Activated CD8-positive, alpha-beta memory T cell treated with anti-CD3 and anti-CD28 coated beads for 1 hour (primary cell): ENCODE data around the gene KRT31.
"Not testable (repeated sequence)": the region's sequence is repeated elsewhere in the genome, so short reads cannot be mapped to it uniquely, and the experiment has no call there.

Experiments used
- DNase-seq, 2 donors: peaks; one replicate each; pipeline ENCODE4 v3.0.0-alpha.2; 2020; ENCODE audit warnings: low read depth in 1 of 2; ENCODE audit errors: extremely low read depth in 1 of 2

The KRT31 gene

DNA sequence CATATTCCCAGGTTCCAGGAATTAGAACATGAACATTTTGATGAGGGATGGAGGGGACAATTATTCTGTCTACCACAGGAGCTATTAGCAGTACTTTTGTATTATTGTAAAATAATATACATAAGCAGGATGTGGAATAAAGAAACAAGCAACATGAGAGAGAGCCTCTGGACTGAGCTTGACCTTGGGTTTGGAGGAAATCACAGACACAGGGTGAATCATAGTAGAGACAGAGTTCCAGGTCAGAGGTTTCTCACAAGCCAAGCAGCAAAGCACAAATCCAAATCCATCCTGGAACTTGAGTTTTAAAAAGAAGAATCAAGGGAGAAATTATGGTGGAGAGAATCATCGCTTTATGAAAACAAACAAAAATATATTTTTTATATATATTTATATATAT is 5.1 kb downstream of the KRT31 start:
- no peak for DNase-seq

DNA sequence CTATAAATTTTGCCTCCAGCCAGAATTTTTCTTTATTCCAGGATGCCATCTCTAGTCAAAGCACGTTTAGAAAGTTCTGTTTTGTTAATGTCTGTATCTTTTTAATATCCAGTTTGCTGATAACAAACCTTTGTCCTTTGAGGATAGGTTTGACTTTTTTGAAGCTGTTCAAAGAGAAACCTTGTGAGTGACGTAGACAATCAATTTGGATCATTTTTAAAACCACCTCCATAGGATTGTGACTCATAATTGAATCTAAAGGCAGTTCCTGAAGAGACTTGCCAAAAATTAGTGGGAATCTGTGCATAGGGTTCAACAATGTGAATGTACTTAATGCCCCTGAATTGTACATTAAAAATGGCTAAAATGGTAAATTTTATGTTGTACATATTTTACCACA is 5.9 kb downstream of the KRT31 start:
- no peak for DNase-seq

GRCh38 chr17:41390411-41390938 is 6.9 kb downstream of the KRT31 start:
- DNase-seq = no peak

DNA sequence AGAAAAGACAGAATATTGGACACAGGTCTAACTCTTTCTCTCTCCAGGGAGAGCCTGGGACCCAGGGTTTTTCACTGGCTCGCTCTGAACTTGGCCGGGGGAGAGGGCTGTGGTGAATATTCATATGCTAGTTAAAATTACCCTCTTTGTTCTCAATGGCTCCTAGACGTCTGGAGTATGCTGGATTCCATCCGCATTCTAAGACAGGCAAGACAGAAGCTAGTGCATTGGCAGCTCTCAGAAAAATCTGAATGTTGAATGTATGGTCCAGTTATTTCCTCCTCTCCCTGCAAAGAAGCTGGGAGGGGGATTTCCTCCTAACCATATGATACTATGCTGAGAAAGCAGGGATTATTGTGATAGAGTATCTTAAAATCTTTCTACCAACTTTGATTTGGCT is 9.7 kb downstream of the KRT31 start:
- no peak for DNase-seq

- no peak for DNase-seq
Observed at GRCh38 chr17:41386227-41386626, 11.2 kb downstream of the KRT31 start.

DNA sequence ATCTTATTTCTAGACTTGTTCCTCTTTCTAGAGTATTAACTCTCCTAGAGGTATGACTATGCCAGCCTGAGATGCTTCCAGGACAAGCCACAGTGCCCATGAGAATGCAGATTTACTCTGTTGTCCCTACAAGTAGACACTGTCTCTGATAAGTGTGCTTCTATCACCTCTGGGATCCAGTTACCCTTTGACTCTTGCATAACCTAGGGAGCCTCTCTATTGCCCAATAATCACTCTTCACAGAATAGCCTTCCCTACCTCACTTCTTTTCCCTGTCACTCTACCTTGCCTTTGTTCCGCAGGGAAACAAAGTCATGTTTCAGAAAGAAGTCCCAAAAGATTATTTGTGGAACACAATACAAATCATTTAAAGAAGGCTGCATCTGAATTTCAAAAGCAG is 13.7 kb downstream of the KRT31 start:
- no peak for DNase-seq

GRCh38 chr17:41382394-41382793 is 15.0 kb downstream of the KRT31 start:
- no peak for DNase-seq

GRCh38 chr17:41381943-41382342 is 15.5 kb downstream of the KRT31 start, which contains the start of gene KRT34:
TSS of gene KRT34 (minus strand) at chr17:41382306. CDS start at chr17:41382246, 60 bp downstream.
- DNase-seq = not testable (repeated sequence)

DNA sequence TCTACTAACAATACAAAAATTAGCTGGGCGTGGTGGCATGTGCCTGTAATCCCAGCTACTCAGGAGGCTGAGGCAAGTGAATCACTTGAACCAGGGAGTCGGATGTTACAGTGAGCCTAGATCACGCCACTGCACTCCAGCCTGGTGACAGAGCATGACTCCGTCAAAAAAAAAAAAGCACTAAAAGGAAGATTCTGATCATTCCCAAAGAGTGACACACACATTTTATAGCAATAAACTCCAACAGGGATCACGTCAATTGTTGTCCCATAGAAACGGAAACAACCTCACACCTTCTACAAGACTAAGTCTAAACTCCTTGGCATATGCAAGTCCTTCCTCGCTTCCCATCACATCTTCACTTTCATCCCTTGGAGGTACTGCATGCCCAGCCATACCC is 17.3 kb downstream of the KRT31 start:
- not testable (repeated sequence) for DNase-seq

DNA sequence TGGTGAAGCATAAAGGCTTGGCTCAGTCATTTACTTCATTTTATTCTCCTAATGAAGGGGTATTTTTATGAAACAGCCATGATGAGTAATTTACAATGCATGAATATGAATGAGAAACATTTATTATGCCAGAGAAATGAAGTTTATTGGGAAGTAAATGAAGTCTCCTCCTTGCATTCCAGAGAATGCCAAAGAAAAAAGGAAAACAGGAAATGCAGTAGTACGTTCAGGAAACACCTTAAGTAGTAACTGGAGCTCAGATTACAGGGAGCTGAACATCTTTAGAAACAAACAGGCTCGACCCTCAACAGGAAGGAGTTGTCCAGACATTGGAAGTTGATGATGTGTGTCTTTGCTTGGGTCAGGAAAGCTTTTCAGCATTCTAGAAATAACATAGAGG is 19.9 kb downstream of the KRT31 start:
- DNase-seq = no peak

DNA sequence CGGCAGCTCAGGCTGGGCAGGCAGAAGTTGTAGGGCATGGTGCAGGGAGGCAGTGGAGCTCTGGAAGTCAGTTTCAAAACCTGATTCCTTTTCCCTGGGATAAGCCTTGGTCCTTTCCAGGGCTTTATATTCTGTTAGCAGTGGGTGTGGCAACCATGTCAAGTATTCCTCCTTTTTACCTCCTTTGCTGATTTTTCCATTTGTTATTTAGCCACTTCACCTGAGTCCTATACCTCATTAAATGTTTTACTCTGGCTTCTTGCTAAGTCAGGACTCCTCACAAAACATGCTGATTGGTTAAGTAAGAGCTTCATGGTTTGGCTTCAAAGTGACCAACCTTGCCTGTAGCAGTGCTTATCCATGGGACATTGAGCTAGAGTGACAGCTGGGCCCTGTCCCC is 27.7 kb downstream of the KRT31 start, which contains the start of gene KRT33B:
Gene KRT33B (minus strand): TSS at position 101 of the 400 bp plus-strand sequence. CDS start 63 bp downstream, at position 38.
- DNase-seq = no peak

DNA sequence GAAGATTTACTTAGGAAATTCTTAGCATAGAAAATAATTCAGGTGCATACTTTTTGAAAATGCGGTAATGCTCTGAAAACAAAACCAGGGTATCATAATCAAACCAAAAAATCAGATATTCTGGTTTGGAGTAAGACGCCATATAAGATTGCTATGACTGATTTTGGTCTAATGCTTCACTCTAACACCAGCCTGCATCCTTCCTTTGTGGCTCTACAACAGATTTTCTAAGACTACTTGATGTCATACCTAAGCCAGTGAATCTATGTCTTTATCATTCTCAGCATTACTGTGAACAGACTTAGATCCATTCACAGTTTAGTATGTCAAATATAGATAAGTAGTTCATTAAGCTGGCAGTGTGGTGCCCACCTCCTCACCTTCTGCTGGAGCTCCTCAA is 28.4 kb downstream of the KRT31 start:
- no peak for DNase-seq

GRCh38 chr17:41367426-41368075 is 29.9 kb downstream of the KRT31 start:
- no peak for DNase-seq

DNA sequence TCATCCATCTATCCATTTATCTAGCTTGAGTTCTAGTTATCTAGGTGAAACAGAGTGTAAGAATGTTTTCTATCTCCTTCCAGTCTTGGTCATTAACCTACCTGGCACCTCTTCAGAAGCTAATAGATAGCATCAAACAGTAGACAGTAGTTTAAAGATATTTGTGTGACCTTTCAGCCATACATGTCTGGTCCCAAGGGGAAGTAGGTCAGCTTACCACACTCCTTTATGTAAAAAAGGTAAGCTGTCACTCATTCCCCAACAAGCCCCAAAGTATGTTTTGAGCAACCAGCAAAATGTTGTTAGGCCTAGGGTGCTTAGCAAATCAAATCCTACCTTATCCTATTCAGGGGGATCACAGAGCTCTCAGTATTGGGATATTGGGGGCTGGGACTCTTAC is 31.3 kb downstream of the KRT31 start:
- no peak for DNase-seq

GRCh38 chr17:41363881-41364280 is 33.5 kb downstream of the KRT31 start:
- no peak for DNase-seq

GRCh38 chr17:41360296-41360995 is 37.0 kb downstream of the KRT31 start:
- DNase-seq = no peak

- DNase-seq = no peak
Observed at GRCh38 chr17:41354536-41354935, 42.9 kb downstream of the KRT31 start.

DNA sequence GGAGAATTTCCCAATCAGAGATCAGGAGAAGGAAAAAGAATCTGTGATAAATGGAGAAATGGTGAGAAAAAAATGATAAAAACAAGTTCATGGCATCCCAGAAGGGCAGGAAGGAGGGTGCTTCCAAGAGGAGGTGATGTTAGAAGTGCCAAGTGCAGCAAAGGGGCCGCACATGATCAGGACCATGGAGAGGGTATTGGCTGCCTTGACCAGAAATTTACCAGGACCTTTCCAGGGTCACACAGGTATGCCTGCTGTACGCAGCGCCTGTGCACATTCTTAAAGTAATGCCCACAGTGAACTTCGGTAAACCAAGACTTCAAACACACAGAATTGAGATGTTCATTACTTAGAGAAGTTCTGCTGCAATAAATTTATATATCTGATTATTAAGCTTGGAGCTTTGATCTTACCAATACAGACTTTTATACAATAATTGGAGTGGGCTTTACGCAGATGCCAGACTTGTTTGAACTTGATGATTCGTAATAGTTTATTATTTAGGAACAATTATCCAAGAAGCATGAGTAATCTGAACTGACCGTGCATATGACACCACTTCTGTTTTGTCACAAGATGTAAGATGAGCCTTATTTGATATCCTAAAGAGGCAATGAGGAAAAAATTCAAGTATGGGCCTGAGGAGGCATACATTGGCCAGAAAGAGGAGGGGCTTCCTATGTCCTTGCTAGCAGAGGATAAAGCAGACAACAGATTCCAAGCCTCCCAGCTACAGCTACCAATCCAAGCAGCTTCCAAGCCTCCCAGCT is 44.6 kb downstream of the KRT31 start:
- DNase-seq = no peak

- no peak for DNase-seq
Observed at GRCh38 chr17:41351177-41351576, 46.2 kb downstream of the KRT31 start.

DNA sequence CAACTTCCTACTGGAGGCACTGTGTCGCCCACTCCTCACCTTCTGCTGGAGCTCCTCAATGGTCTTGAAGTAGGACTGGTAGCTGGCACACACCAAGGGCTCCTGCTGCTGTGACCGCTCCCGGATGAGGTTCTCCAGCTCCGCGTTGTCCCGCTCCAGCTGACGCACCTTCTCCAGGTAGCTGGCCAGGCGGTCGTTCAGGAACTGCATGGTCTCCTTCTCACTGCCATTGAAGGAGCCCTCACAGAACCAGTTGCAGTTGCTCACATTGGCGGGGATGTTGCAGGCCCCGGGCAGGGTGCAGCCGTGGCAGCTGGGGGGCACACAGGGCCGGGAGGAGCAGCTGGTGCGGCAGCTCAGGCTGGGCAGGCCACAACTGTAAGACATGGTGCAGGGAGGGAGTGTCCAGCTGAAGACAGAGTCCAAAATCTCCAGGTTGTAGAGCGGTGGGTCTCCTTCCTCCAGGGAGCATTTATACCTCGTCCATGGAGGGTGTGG is 47.0 kb downstream of the KRT31 start, which contains the start of gene KRT33A:
Gene KRT33A (minus strand): TSS at position 448 of the 498 bp plus-strand sequence. CDS start 61 bp downstream, at position 387.
- DNase-seq = not testable (repeated sequence)
